Psoas muscle (tissue), 8 donors: Measurements from ENCODE around the gene ENG. TPM values are rescaled to one million over a fixed set of nuclear protein-coding genes. Genes with fewer than 3 reads are reported as not detected.

Experiments
- ATAC-seq, 4 donors: fragments of 200-7000 bp; cut with Tn5 transposase; one replicate each; pipeline ENCODE4 v1.9.1; 2020; ENCODE audit warnings: moderate library complexity in 3 of 4, mild to moderate bottlenecking in 2 of 4
- DNase-seq, 2 donors: peaks; one replicate each; pipeline ENCODE4 v3.0.0-alpha.2; 2020
- H3K27ac ChIP-seq: fragments of 200-600 bp; one replicate; pipeline ENCODE4 v1.8.0; 2022
- H3K27me3 ChIP-seq, 3 donors: fragments of 200-600 bp in 1 of 3; one replicate each; pipeline versions ENCODE4 v1.6.1 to v1.8.0; 2013 to 2022; ENCODE audit warnings: low read length in 2 of 3, mild to moderate bottlenecking in 2 of 3, moderate library complexity in 1 of 3; ENCODE audit not compliant: insufficient read depth in 3 of 3
- H3K36me3 ChIP-seq, 2 donors: fragments of 200-600 bp in 1 of 2; one replicate each; pipeline versions ENCODE4 v1.6.1 to v1.8.0; 2013 to 2022; ENCODE audit warnings: low read depth in 1 of 2, mild to moderate bottlenecking in 1 of 2, moderate library complexity in 1 of 2; ENCODE audit not compliant: insufficient read depth in 1 of 2
- H3K4me1 ChIP-seq: fragments of 200-600 bp; one replicate; pipeline ENCODE4 v1.8.0; 2022
- H3K4me3 ChIP-seq: fragments of 200-600 bp; one replicate; pipeline ENCODE4 v1.8.0; 2022; ENCODE audit warnings: mild to moderate bottlenecking
- H3K9me3 ChIP-seq: fragments of 200-600 bp; one replicate; pipeline ENCODE4 v1.8.0; 2022
- WGBS, 3 donors: extraction: QIAGEN DNeasy Blood & Tissue Kit; methylation state at CpG; one replicate each; pipeline versions ENCODE4 v1.1.6 to v1.1.7; 2013; 5-methylcytosine and 5-hydroxymethylcytosine counted together
- intact Hi-C, 2 donors: fragments of 100-400 bp; cut with DNase I; formaldehyde crosslinking; loops; one replicate each; pipeline versions ENCODE4 v1.11.0 to v1.14.2; 2022
- polyA plus RNA-seq, 3 donors: library from polyadenylated mRNA; stranded (reverse); fragments of 200-250 nt; gene quantifications; one replicate each; pipeline ENCODE4 v1.2.3, GENCODE V29; 2013
- total RNA-seq, 4 donors: library from RNA; stranded (reverse); fragmentation: NEBNext Ultra II Directional in 2 of 4; extraction: Animal tissue kit (Norgen Biotek cat#: 25700) in 2 of 4; gene quantifications; one replicate each; pipeline versions ENCODE4 v1.2.1 to v1.2.4, GENCODE V29; 2021 to 2023
- TF ChIP-seq, protein P1 (sequence below): fragments of 200-600 bp; IDR thresholded peaks from one replicate; pipeline ENCODE4 v1.8.0; 2022; ENCODE audit warnings: antibody characterized with exemption
- donor health status: healthy with polysubstance abuse.
- donor health status: DM: no; HTN: no; CAD: no; lungs with moderate emphysema.
- donor health status: Bipolar disorder and iron deficiency.
- donor health status: healthy.
- donor health status: DM: yes; HTN: yes; CAD: no.
- donor health status: DM: no; HTN: no; CAD: no.
- donor health status: DM: no; HTN: no; CAD: no.
- donor health status: DM: yes; HTN: yes; CAD: no.

Gene ENG
- total and polyA plus RNA-seq, 7 donors, result 22.1 to 80.4 (median 38.6) TPM

DNA sequence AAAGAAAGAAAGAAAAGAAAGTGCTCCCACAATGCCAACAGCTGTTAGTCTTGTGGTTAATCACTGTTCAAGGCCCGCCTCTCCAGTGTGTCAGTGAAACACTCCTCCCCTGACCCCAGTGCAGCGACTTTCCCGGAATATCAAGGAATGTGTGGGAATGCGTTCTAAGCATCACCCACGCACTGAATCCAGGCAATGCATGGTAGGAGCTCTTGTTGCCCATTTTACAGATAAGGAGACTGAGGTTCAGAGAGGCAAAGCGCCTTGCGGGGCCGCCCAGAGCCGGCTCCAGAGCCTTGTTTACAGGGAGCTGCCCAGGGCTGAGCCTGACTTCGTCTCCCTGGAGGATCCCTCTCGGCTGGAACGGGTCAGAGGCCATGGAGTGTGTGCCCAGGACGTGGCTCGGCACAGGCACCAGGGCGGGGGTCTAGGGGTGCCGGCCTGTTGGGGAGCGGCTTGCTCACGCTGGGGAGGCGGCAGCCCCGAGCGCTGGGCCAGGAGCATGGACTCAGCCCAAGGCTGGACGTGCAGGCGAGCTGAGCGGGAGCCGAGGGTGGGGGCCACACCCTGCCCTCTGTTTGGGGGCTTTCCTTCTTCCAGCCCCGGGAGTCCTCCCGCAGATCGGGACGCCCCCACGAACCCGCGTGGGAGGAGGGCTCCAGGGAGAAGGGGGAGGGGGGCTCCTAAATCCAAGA, 44.1 kb upstream of the ENG start:
- H3K4me3 ChIP-seq, result peak overlapping the region; percentile 97
- DNase-seq (peak; percentile 65 to 77), ATAC-seq (peak; percentile 22 to 46 (median 36))
- peaks cover 33% of the 10 kb centered on the region for H3K4me1 ChIP-seq
- 11 to 26% (median 12%) methylated on average over 25 to 32 of the region's 32 CpGs for WGBS, 3 donors
- peak overlapping the region; percentile 90 for H3K27ac ChIP-seq
- no peaks in the 10 kb centered on the region for H3K27me3 ChIP-seq
- no peaks in the 10 kb centered on the region for H3K9me3 ChIP-seq
- intact Hi-C loops, result no loop called here
- TF ChIP-seq, protein P1, sequence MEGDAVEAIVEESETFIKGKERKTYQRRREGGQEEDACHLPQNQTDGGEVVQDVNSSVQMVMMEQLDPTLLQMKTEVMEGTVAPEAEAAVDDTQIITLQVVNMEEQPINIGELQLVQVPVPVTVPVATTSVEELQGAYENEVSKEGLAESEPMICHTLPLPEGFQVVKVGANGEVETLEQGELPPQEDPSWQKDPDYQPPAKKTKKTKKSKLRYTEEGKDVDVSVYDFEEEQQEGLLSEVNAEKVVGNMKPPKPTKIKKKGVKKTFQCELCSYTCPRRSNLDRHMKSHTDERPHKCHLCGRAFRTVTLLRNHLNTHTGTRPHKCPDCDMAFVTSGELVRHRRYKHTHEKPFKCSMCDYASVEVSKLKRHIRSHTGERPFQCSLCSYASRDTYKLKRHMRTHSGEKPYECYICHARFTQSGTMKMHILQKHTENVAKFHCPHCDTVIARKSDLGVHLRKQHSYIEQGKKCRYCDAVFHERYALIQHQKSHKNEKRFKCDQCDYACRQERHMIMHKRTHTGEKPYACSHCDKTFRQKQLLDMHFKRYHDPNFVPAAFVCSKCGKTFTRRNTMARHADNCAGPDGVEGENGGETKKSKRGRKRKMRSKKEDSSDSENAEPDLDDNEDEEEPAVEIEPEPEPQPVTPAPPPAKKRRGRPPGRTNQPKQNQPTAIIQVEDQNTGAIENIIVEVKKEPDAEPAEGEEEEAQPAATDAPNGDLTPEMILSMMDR, result no peak
- H3K36me3 ChIP-seq, result peaks cover 6 to 28% of the 10 kb centered on the region in 2 donors

DNA sequence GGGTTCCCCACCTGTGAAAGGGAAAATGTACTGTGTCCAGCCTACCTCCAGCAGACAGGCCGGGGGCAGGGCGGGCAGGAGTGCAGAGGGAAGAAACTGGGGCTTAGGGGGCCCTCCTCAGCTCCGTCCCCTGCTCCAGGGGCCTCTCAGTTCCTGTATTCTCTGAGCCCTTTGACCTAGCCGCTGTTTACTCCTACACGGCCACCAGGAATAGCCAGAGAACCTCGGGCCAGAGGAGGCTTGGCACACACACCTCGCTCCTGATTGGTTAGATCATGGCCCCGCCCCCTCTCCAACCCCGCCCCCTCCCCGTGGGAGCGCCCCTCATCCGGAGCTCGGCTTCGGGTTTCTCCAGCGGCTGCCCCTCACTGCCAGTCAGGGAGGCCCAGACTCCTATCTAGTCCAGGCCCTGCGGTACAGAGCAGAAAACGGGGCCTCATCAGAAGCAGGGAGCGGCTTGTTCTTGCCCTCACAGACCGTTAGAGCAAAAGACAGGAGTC, 42.8 kb upstream of the ENG start:
- WGBS, 3 donors, result 6 to 11% (median 6%) methylated on average over 17 to 19 of the region's 19 CpGs
- ATAC-seq (peak; percentile 84 to 92 (median 90)), DNase-seq (peak; percentile 87 to 94)
- H3K4me1 ChIP-seq, result peaks cover 27% of the 10 kb centered on the region
- TF ChIP-seq, protein P1, result no peak
- H3K9me3 ChIP-seq, result no peaks in the 10 kb centered on the region
- H3K27me3 ChIP-seq, result no peaks in the 10 kb centered on the region
- peaks cover 10 to 41% of the 10 kb centered on the region in 2 donors for H3K36me3 ChIP-seq
- peak overlapping the region; percentile 97 for H3K4me3 ChIP-seq
- peak overlapping the region; percentile 90 for H3K27ac ChIP-seq
- intact Hi-C loops, result no loop called here

DNA sequence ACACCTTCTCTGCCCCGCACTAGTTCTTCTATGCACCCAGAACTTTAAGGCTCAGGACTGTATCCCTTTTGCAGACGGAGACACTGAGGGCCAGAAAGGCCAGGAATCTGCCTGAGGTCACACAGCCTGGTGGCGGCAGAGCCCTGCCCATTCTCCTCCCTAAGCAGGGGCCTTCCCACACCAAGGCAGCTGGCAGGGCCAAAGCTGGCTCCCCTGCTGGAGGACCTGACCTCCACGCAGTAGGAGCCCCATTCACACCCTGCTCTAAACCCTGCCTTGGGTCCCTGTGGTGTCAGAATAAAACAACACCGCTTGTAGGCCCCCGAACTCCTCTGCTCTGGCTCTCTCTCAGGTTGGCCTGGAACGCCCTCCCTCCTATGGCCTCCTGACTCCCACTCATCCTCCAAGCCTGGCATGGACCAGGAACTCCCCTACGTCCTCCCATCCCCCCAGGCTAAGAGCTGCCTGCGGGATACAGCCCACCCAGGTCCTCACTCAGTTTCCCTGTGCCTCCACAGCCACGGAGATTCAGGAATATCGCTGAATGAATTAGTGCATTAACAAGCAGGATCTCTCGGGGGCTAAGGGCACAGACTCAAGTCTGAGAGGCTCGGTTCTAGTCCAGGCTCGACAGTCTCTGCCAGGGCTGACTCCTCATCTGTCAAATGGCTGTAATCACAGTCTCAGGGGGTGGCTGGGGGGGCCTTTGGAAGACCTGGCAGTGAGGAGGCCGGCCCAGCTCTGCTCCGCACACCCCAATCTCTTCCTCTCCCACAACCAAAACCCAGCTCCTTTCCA, 42.1 kb upstream of the ENG start:
- ATAC-seq, result peak in 1 of 4 donors; percentile 0
- WGBS, 3 donors, result 37 to 52% (median 47%) methylated on average over 15 to 16 of the region's 16 CpGs
- TF ChIP-seq, protein P1, result no peak
- no peak for DNase-seq
- intact Hi-C loops, result no loop called here
- Histone ChIP-seq H3K36me3 (peaks cover 10 to 47% of the 10 kb centered on the region in 2 donors), H3K9me3 (no peaks in the 10 kb centered on the region), H3K27ac (peak overlapping the region; percentile 90), H3K4me3 (peak overlapping the region; percentile 97), H3K4me1 (peaks cover 27% of the 10 kb centered on the region), H3K27me3 (no peaks in the 10 kb centered on the region)

DNA sequence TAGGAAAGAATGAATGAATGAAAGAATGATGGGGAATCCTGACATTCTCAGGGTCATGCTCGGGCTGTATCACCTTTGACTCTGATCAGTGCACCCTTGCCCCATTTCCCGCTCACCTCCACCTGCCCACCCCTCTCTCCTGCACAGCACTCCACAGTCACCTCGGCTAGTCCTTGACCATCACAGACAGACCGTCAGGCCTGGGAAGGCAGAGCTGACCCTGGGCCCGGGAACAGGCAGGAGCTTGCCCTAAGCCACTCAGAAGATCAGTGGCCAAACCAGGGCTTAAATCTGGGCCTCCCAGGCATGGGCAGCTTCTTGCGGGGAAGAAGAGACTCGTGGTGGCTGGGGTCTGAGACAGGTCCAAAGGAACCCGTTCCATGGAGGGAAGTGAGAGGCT, 41.4 kb upstream of the ENG start:
- peak overlapping the region; percentile 97 for H3K4me3 ChIP-seq
- H3K9me3 ChIP-seq, result no peaks in the 10 kb centered on the region
- TF ChIP-seq, protein P1, result no peak
- 94 to 97% (median 95%) methylated on average over 8 of the region's 8 CpGs for WGBS, 3 donors
- H3K27ac ChIP-seq, result peak overlapping the region; percentile 90
- peaks cover 10 to 54% of the 10 kb centered on the region in 2 donors for H3K36me3 ChIP-seq
- DNase-seq (no peak), ATAC-seq (no peak)
- peaks cover 27% of the 10 kb centered on the region for H3K4me1 ChIP-seq
- H3K27me3 ChIP-seq, result no peaks in the 10 kb centered on the region
- intact Hi-C loops, result no loop called here
